PC-9 (cell line): ENCODE results near the gene MTUS2.

Experiments
- CTCF ChIP-seq: fragments of 200-600 bp; sonication (generic); conservative IDR thresholded peaks from 2 replicates; pipeline ENCODE4 v1.6.1; 2017; ENCODE audit warnings: mixed run types, antibody characterized with exemption, mild to moderate bottlenecking, moderate library complexity
- EZH2 ChIP-seq: fragments of 200-600 bp; sonication (generic); IDR thresholded peaks from 2 replicates; pipeline ENCODE4 v1.8.0; 2017; ENCODE audit warnings: antibody characterized with exemption, low read depth

- no peak for TF ChIP-seq CTCF
- TF ChIP-seq EZH2, result no peak
Measured at GRCh38 chr13:29524176-29524575, 704.0 kb downstream of the MTUS2 start.
